Fibroblast of skin of left quadriceps (primary cell): ENCODE measurements around the gene NAALAD2.
A peak's percentile ranks its signal among the peaks of the same experiment; 100 is the strongest.
"Not testable (repeated sequence)": the region's sequence is repeated elsewhere in the genome, so short reads cannot be mapped to it uniquely, and the experiment has no call there.

Source experiments
- DNase-seq, 2 experiments: peaks; one replicate each; pipeline ENCODE4 v3.0.0-alpha.2; 2013; ENCODE audit warnings: low read depth in 2 of 2

The NAALAD2 gene

GRCh38 chr11:90192869-90193582, 58.6 kb downstream of the NAALAD2 start:
- no peak for DNase-seq

GRCh38 chr11:90197377-90197776, 62.9 kb downstream of the NAALAD2 start:
- no peak for DNase-seq

GRCh38 chr11:90202342-90202741, 67.9 kb downstream of the NAALAD2 start:
- no peak for DNase-seq

- DNase-seq = no peak
These were observed 69.9 kb downstream of the NAALAD2 start for GRCh38 chr11:90204407-90204806.

- peak; percentile 37 to 42 for DNase-seq
These were observed 70.6 kb downstream of the NAALAD2 start for GRCh38 chr11:90204832-90205646.

- DNase-seq = not testable (repeated sequence)
These were observed 73.5 kb downstream of the NAALAD2 start for GRCh38 chr11:90207992-90208391.

- no peak for DNase-seq
These were observed 74.4 kb downstream of the NAALAD2 start for GRCh38 chr11:90208857-90209256.

- DNase-seq = no peak
These were observed 78.9 kb downstream of the NAALAD2 start for GRCh38 chr11:90213322-90213721.

GRCh38 chr11:90216611-90217010, 82.1 kb downstream of the NAALAD2 start:
- DNase-seq = no peak

- DNase-seq = no peak
These were observed 84.1 kb downstream of the NAALAD2 start for GRCh38 chr11:90218606-90219005.

GRCh38 chr11:90219438-90219837, 85.0 kb downstream of the NAALAD2 start:
- no peak for DNase-seq

GRCh38 chr11:90220391-90220790, 85.9 kb downstream of the NAALAD2 start:
- no peak for DNase-seq

- no peak for DNase-seq
These were observed 87.5 kb downstream of the NAALAD2 start for GRCh38 chr11:90221803-90222458.

GRCh38 chr11:90222459-90223247, 88.2 kb downstream of the NAALAD2 start, which contains the start of gene CHORDC1:
Gene CHORDC1 (minus strand): TSS chr11:90223049. CDS start chr11:90222954, 95 bp downstream.
- DNase-seq = peak; percentile 53 to 63

GRCh38 chr11:90223248-90223585, 88.8 kb downstream of the NAALAD2 start:
- no peak for DNase-seq

- no peak for DNase-seq
These were observed 93.6 kb downstream of the NAALAD2 start for GRCh38 chr11:90228056-90228455.

GRCh38 chr11:90229791-90230190, 95.3 kb downstream of the NAALAD2 start:
- DNase-seq = no peak

- no peak for DNase-seq
These were observed 100.5 kb downstream of the NAALAD2 start for GRCh38 chr11:90234977-90235376.

- no peak for DNase-seq
These were observed 101.1 kb downstream of the NAALAD2 start for GRCh38 chr11:90235526-90235925.

- no peak for DNase-seq
These were observed 102.5 kb downstream of the NAALAD2 start for GRCh38 chr11:90237004-90237403.

- not testable (repeated sequence) for DNase-seq
These were observed 105.6 kb downstream of the NAALAD2 start for GRCh38 chr11:90239967-90240636.
